HL-60/S4 (cell line): Measurements from ENCODE around the gene SMC4.

Source experiments
- in situ Hi-C: fragments of 300-500 bp; cut with MboI; formaldehyde crosslinking; loops from 2 replicates; pipeline ENCODE4 v1.14.3; 2022; ENCODE audit warnings: low sequenced_read_pairs

SMC4 gene

DNA sequence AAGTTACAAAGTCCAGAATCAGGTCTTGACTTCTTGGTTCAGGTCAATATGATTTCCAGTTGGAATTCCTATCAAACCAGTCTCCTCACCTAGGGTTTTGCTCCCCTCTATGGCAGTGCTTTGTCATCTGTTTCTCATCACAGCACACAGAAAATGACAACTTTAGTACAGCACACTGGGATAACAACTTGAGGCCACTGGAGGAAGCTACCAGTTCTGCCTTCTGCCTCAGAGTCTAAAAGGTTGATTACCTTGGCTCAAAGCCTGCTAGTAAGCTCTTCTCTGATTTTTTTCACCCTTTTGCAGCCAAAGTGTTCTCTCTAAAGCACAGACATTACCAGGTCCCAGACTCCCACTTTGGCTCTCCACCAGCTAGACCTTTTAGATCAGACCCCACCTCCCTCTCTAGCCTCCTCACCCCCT lies 75.0 kb downstream of the SMC4 start:
- in situ Hi-C loops, result no loop called here

DNA sequence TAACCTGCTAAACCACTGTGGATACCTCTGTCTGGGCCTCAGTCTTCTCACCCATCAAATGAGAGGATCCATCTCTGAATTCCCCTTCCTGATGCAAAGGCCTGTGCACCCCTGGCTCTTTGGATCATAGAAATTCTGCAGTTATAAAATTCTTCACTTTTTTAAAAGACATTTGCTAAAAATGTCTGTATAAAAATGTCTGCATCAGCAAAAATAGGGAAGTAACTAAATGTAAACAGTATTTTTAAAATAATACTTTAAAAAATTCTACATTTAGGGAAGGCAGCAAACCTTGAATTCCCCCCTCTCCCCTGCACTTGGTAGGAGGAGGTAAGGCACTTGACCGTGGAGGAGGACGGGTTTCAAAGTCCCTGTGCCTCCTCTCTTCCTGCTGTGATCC lies 75.7 kb downstream of the SMC4 start:
- in situ Hi-C loops, result loop anchor here (25.0 kb wide), 1 partner anchor 438 kb away; no protein-coding TSS in a partner anchor

DNA sequence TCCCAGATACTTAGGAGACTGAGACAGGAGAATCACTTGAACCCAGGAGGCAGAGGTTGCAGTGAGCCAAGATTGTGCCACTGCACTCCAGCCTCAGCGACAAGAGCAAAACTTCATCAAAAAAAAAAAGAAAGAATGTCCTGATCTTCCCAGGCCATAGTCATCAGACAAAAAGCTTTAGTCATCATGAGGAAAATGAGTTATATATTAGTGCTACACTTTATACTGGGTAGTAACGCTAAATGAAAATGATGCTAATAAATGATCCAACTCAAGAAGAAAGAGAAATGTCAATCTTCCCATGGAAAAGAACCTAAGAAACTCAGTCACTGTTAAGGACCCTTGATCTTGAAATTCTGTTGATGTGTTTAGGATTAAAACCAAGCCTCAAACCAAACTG lies 76.4 kb downstream of the SMC4 start:
- in situ Hi-C loops, result loop anchor here (25.0 kb wide), 1 partner anchor 439 kb away; no protein-coding TSS in a partner anchor

DNA sequence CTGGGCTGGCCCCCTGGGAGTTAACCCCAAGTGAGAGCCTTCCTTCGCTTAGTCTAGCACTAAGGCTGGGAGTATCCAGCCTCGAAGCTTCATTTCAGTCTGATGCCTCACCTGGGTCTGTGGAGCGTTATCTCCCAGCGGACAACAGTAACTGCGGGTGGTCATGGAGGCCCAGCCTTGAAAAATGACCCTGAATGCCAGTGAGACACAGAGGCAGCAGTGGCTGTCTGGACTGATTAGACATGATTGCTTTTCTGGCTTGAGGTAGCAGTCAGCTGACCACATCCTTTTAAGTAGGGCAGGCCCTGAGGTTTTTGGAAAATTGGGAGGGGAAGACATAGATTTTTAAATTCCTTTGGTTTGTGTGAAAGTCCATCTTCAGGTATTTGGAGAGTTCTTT lies 78.3 kb downstream of the SMC4 start:
- in situ Hi-C loops, result loop anchor here (25.0 kb wide), 1 partner anchor 440 kb away; no protein-coding TSS in a partner anchor

DNA sequence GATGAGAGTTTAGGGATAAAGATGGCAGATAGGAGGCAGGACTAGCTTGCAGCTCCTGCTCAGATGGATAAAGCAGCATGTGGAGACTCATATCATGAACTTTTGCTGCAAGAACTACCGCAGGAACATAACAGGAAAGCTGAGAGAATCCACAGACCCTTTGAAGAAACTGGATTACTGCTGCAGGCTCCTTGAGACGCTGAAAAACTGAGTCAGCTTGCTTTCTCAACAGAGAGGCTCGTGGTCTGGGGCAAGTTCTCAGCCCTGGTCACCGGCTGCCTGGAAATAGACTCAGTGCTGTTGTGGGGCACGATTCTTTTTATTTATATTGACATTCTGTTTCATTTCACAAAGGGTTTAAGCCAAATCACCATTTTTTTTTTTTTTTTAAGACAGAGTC lies 78.9 kb downstream of the SMC4 start:
- in situ Hi-C loops, result loop anchor here (25.0 kb wide), 1 partner anchor 441 kb away; no protein-coding TSS in a partner anchor

DNA sequence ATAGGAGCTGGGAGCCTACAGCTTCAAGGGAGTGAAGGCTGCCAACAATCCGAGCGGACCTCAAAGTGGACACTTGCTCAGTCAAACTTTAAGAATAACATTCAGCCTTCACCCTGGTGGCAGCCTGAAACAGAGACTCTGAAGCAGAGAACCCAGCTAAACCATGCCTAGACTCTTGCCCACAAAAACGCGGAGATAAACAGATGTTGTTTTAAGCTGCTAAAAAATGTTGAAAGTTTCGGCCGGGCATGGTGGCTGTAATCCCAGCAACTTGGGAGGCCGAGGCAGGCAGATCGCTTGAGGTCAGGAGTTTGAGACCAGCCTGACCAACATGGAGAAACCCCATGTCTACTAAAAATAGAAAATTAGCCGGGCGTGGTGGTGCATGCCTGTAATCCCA lies 79.9 kb downstream of the SMC4 start:
- in situ Hi-C loops, result loop anchor here (25.0 kb wide), 1 partner anchor 442 kb away; no protein-coding TSS in a partner anchor

DNA sequence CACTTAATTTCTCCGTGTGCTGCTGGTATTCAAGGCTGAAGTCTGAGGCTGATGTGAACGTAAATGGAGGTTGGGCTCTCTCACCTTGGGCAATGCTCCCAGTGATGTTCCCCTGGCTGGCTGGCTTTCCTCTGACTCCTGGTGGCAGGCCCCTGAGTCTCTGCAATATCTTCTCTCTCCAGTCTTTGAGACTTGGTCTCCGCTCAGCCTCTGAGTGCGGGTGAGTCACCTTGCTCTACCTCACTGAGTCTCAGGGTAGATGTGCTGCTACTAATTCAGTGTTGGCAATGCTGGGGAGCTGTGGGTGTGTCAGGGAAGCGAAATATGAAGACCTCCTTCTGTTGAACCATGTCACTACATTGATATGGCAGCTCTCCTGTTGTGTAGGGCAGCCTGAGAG lies 81.5 kb downstream of the SMC4 start:
- in situ Hi-C loops, result loop anchor here (25.0 kb wide), 1 partner anchor 444 kb away; no protein-coding TSS in a partner anchor

DNA sequence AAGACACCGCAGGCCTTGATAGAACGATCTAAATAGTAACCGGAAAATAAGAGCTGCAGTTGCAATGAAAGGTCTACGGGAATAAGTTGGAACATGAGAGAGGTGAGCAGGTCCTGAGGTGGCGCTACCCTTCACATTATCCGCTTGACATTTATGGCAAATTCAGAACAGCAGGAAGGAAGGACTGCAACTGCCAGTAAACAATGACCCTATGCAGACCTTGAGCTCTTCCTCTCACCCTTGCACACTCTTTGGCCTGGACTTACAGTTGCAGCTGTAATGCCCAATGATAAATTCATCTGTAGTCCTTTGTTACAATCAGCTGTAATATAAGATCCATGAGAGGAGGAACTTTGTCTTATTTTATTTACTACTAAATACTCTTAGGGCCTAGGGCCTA lies 82.4 kb downstream of the SMC4 start:
- in situ Hi-C loops, result loop anchor here (25.0 kb wide), 1 partner anchor 445 kb away; no protein-coding TSS in a partner anchor

DNA sequence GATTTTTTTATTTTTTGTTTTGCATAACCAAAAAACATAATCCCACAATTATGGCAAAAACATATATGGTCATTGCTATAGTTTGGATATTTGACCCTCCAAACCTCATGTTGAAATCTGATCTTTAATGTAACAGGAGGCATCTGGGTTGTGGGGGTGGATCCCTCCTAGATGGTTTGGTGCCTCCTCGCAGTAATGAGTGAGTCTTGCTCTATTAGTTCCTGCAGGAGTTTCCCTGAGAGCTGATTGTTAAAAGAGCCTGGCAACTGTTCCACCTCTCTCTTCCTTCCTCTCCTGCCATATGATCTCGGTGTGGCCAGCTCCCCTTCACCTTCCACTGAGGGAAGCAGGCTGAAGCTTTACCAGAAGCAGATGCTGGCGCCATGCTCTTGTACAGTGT lies 83.3 kb downstream of the SMC4 start:
- in situ Hi-C loops, result loop anchor here (25.0 kb wide), 1 partner anchor 445 kb away; no protein-coding TSS in a partner anchor
